Activated T-cell treated with anti-CD3 and anti-CD28 coated beads, Interleukin-2, amount 50 U/mL, for 72 hours (primary cell): ENCODE results near the gene PTGER1. TPM values are rescaled to one million over a fixed set of nuclear protein-coding genes. Genes with fewer than 3 reads are reported as not detected.
A peak's percentile ranks its signal among the peaks of the same experiment; 100 is the strongest.
"Not testable (repeated sequence)": the region's sequence is repeated elsewhere in the genome, so short reads cannot be mapped to it uniquely, and the experiment has no call there.

ENCODE experiments used
- ATAC-seq, 2 donors: fragments of 150-1000 bp; cut with Tn5 transposase; replicated peaks in 1 of 2; 2 replicates each; pipeline ENCODE4 v1.10.0; 2021; ENCODE audit warnings: moderate library complexity in 2 of 2, mild to moderate bottlenecking in 1 of 2
- DNase-seq, 2 donors: peaks; one replicate each; pipeline ENCODE4 v3.0.0; 2021 to 2022; ENCODE audit warnings: mixed read lengths in 1 of 2
- H3K27ac Mint-ChIP-seq: one replicate; pipeline ENCODE4 v1.8.0; 2022; ENCODE audit warnings: mild to moderate bottlenecking, moderate library complexity, mixed read lengths
- H3K27me3 Mint-ChIP-seq: one replicate; pipeline ENCODE4 v1.8.0; 2022; ENCODE audit warnings: low read depth, mixed read lengths
- H3K36me3 Mint-ChIP-seq, 2 donors: one replicate each; pipeline ENCODE4 v1.8.0; 2022; ENCODE audit warnings: mixed read lengths in 2 of 2, mild to moderate bottlenecking in 1 of 2; ENCODE audit not compliant: insufficient read depth in 2 of 2
- H3K4me1 Mint-ChIP-seq: one replicate; pipeline ENCODE4 v1.8.0; 2022; ENCODE audit warnings: low read depth, mixed read lengths
- H3K4me3 Mint-ChIP-seq, 2 donors: one replicate each; pipeline ENCODE4 v1.8.0; 2022; ENCODE audit warnings: mild to moderate bottlenecking in 2 of 2, mixed read lengths in 2 of 2, moderate library complexity in 2 of 2
- H3K9me3 Mint-ChIP-seq, 2 donors: one replicate each; pipeline ENCODE4 v1.8.0; 2022; ENCODE audit warnings: mixed read lengths in 2 of 2
- total RNA-seq, 2 donors: library from RNA; stranded (reverse); gene quantifications; one replicate each; pipeline ENCODE4 v1.2.3, GENCODE V29; 2022

PTGER1 gene
- total RNA-seq, 2 donors from 2014 or later: 0.38 to 0.39 TPM

- Mint-ChIP-seq H3K4me3 (no peak overlapping the region), H3K27ac (no peak overlapping the region), H3K27me3 (peaks cover 17% of the 10 kb centered on the region), H3K4me1 (peaks cover 40% of the 10 kb centered on the region), H3K9me3 (no peaks in the 10 kb centered on the region), H3K36me3 (no peaks in the 10 kb centered on the region)
- no peak for DNase-seq
- no peak for ATAC-seq
Observed at GRCh38 chr19:14476327-14476672, 1.1 kb upstream of the PTGER1 start.

DNA sequence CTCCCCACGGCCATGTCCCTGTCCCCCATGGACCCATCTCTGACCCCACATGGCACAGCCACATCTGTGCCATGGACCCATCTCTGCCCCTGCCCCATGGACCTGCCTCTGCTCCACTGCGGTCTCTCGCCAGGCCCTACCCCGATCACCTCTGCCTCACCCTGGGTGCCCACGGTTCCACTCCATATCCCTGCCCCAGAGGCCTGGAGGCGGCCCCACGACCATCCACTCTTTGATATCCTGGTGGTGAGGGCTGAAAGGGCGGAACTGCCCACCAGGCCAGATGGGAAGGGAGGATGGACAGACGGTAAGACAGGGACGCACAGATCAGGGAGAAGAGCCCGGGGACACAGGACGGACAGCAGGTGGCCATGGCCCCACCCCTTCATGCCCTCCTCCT is 327 bp downstream of the PTGER1 start:
- H3K36me3 Mint-ChIP-seq: no peaks in the 10 kb centered on the region
- peaks cover 17% of the 10 kb centered on the region for H3K27me3 Mint-ChIP-seq
- ATAC-seq (no peak), DNase-seq (no peak)
- peak overlapping the region; percentile 66 to 67 for H3K4me3 Mint-ChIP-seq
- H3K27ac Mint-ChIP-seq: no peak overlapping the region
- no peaks in the 10 kb centered on the region for H3K9me3 Mint-ChIP-seq
- H3K4me1 Mint-ChIP-seq: peaks cover 36% of the 10 kb centered on the region

DNA sequence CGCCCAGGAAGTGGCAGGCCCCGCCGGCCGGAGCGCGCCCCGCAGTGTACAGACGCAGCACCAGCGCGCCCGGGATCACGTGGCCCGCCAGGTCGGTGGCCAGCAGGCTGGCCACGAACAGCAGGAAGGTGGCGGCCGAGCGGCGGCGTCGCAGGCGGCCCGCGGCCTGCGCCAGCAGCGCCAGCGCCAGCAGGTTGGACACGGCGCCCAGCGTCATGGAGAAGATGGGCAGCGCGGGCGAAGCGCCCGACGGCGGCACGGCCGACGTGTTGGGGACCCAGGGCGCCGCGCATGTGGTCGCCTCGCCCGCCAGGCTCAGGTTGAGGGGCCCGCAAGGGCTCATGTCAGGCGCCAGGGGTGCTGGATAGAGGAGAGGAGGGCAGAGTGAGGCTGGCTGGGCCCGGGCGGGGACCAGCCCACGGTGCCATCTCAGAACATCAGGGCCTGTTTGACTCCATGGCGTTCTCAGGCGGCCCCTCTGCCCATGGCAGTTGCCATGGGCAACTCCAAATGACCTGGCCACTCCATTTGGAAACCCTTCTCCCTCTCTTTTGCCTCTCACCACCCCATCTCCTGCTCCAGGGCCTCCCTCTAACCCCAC is 1.1 kb downstream of the PTGER1 start:
- H3K9me3 Mint-ChIP-seq: no peaks in the 10 kb centered on the region
- peaks cover 36% of the 10 kb centered on the region for H3K4me1 Mint-ChIP-seq
- no peaks in the 10 kb centered on the region for H3K36me3 Mint-ChIP-seq
- peak in 1 of 2 donors; percentile 17 for DNase-seq
- peaks cover 17% of the 10 kb centered on the region for H3K27me3 Mint-ChIP-seq
- H3K4me3 Mint-ChIP-seq: peak overlapping the region; percentile 66 to 67
- no peak overlapping the region for H3K27ac Mint-ChIP-seq
- no peak for ATAC-seq

DNA sequence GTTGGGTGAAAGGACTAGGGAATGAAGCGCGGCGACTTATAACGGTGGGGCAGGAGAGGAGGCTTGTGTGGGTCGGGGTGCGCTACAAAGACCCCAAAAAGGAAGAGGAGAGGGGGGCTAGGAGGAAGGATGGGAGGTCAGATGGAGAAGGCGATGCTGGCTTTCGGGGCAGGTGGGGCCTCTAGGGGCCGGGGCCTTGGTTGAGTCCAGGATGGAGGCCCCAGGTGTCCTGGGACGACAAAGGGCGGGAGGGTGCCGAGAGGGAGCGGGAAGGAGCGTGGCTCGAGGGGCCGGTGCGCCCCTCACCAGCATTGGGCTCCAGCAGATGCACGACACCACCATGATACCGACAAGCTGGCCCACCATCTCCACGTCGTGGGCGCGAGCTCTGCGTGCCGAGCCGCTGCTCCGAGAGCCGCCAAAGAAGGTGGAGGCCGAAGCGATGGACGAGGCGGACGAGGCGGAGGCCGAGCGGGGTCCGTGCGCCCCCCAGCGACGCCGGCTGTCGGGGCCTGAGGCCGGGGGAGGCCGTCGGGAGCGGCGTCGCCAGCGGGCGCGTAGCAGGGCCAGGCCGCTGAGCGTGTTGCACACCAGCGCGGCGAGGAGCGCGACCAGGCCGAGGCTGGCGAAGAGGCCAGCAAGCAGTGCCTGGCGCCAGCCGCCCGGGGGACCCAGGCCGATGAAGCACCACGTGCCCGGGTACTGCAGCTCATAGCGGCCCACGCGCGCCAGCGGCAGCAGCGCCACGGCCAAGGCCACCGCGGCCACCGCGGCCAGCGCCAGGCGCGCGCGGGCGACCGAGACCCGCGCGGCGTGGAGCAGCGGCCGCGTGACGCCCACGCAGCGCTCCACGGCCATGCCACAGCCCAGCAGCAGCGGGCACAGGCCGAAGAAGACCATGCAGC is 1.8 kb downstream of the PTGER1 start:
- peaks cover 2% of the 10 kb centered on the region in 2 donors for H3K36me3 Mint-ChIP-seq
- H3K4me1 Mint-ChIP-seq: peaks cover 36% of the 10 kb centered on the region
- ATAC-seq (no peak), DNase-seq (peak in 1 of 2 donors; percentile 17)
- no peak overlapping the region for H3K27ac Mint-ChIP-seq
- no peaks in the 10 kb centered on the region for H3K9me3 Mint-ChIP-seq
- H3K27me3 Mint-ChIP-seq: peaks cover 17% of the 10 kb centered on the region
- peak overlapping the region; percentile 70 for H3K4me3 Mint-ChIP-seq

DNA sequence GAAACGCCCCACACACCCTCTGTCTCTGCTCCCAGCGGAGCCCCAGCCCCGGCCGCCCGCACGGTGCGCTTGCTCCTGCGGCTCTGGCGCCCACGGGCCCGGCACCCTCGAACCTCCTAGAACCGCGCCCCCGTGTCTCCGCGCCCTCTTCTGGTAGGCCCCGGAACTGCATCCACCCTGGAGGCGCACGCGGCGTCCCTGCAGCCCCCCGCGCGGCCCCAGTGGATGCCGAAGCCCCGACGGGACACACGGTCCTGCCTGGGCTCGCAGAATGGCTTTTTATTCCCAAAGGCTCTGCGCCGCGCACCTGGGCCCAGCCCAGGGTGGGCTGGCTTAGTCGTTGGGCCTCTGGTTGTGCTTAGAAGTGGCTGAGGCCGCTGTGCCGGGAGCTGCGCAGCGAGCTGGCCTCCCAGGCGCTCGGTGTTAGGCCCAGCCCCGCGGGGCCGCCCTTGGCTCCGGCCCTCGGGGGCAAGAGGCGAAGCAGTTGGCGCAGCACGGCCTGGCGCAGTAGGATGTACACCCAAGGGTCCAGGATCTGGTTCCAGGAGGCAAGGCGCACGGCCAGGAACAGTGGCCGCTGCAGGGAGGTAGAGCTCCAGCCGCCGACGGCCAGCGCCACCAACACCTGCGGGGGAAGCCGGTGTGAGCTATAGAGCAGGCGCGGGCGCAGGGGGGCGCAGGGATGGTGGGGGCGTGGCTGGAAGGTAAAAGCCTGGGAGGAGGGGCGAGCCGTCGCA is 2.8 kb downstream of the PTGER1 start:
- peak; percentile 88 to 89 for DNase-seq
- H3K27me3 Mint-ChIP-seq: peaks cover 17% of the 10 kb centered on the region
- peaks cover 2 to 4% of the 10 kb centered on the region in 2 donors for H3K36me3 Mint-ChIP-seq
- H3K27ac Mint-ChIP-seq: no peak overlapping the region
- peak overlapping the region; percentile 70 for H3K4me3 Mint-ChIP-seq
- no peaks in the 10 kb centered on the region for H3K9me3 Mint-ChIP-seq
- H3K4me1 Mint-ChIP-seq: peaks cover 36% of the 10 kb centered on the region
- ATAC-seq: peak; percentile 59 to 60

GRCh38 chr19:14471436-14472187 is 3.5 kb downstream of the PTGER1 start:
- peaks cover 17% of the 10 kb centered on the region for H3K27me3 Mint-ChIP-seq
- ATAC-seq (no peak), DNase-seq (no peak)
- H3K27ac Mint-ChIP-seq: no peak overlapping the region
- peak overlapping the region in 1 of 2 donors; percentile 22 for H3K4me3 Mint-ChIP-seq
- H3K36me3 Mint-ChIP-seq: peaks cover 2 to 6% of the 10 kb centered on the region in 2 donors
- peaks cover 34% of the 10 kb centered on the region for H3K4me1 Mint-ChIP-seq
- no peaks in the 10 kb centered on the region for H3K9me3 Mint-ChIP-seq

DNA sequence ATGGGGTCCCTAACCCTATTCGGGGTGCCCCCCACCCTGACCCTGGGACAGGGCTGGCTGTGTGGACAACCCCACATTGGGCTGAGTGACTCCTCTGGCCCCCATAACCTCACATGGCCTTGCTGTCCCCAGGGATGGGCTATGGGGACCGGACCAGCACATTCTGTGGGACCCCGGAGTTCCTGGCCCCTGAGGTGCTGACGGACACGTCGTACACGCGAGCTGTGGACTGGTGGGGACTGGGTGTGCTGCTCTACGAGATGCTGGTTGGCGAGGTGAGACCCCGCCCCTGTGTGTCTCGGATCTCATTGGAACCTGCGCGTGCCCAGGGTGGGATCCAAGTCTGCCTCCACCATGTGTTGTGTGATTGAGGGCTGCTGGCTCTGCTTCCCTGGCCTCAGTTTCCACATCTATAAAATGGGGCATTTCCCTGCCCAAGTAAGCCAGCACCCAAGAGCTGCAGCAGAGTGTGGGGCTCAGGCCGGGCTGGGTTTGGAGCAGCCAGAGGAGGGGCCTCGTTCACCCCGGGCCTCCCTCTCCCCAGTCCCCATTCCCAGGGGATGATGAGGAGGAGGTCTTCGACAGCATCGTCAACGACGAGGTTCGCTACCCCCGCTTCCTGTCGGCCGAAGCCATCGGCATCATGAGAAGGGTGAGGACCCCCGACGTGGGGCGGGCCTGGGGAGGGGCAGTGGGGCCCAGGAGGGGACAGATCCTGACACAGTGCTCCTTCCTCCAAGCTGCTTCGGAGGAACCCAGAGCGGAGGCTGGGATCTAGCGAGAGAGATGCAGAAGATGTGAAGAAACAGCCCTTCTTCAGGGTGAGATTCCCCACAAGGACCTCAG is 4.9 kb downstream of the PTGER1 start:
- Mint-ChIP-seq H3K4me1 (peaks cover 21% of the 10 kb centered on the region), H3K4me3 (no peak overlapping the region), H3K36me3 (peaks cover 2 to 8% of the 10 kb centered on the region in 2 donors), H3K9me3 (no peaks in the 10 kb centered on the region), H3K27me3 (peaks cover 17% of the 10 kb centered on the region), H3K27ac (no peak overlapping the region)
- ATAC-seq (no peak), DNase-seq (no peak)

DNA sequence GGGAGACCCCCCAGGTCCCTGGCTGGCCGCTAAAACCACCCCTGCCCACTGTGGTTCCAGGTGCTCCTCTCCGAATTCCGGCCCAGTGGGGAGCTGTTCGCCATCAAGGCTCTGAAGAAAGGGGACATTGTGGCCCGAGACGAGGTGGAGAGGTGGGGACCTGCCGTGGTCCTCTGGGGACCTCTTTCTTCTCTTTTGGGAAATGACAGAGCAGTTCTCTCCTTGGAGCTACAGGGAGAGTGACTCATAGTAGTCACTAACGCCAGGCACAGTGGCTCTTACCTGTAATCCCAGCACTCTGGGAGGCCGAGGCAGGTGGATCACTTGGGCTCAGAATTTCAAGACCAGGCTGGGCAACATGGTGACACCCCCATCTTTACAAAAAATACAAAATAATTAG is 7.3 kb downstream of the PTGER1 start:
- Mint-ChIP-seq H3K27me3 (peaks cover 3% of the 10 kb centered on the region), H3K4me1 (peaks cover 5% of the 10 kb centered on the region), H3K27ac (no peak overlapping the region), H3K9me3 (no peaks in the 10 kb centered on the region), H3K4me3 (no peak overlapping the region), H3K36me3 (peaks cover 2 to 11% of the 10 kb centered on the region in 2 donors)
- ATAC-seq (no peak), DNase-seq (no peak)

GRCh38 chr19:14467391-14467790 is 7.8 kb downstream of the PTGER1 start:
- Mint-ChIP-seq H3K4me1 (peaks cover 1% of the 10 kb centered on the region), H3K27ac (no peak overlapping the region), H3K36me3 (peaks cover 2 to 13% of the 10 kb centered on the region in 2 donors), H3K4me3 (no peak overlapping the region), H3K27me3 (no peaks in the 10 kb centered on the region), H3K9me3 (no peaks in the 10 kb centered on the region)
- no peak for ATAC-seq
- no peak for DNase-seq

DNA sequence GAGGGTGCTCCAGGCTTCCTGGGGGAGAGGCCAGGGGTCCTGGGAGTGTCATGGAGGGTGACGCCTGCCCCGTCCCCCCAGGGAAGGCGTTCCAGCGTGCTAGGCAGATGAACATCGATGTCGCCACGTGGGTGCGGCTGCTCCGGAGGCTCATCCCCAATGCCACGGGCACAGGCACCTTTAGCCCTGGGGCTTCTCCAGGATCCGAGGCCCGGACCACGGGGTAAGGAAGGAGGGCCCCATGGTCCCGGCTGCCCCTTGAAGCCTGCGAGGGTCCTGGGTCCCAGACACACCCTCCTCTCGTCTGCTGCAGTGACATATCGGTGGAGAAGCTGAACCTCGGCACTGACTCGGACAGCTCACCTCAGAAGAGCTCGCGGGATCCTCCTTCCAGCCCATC is 11.4 kb downstream of the PTGER1 start:
- DNase-seq (no peak), ATAC-seq (no peak)
- Mint-ChIP-seq H3K27me3 (no peaks in the 10 kb centered on the region), H3K4me3 (no peak overlapping the region), H3K36me3 (peaks cover 6 to 21% of the 10 kb centered on the region in 2 donors), H3K27ac (no peak overlapping the region), H3K4me1 (no peaks in the 10 kb centered on the region), H3K9me3 (no peaks in the 10 kb centered on the region)

GRCh38 chr19:14462401-14462800 is 12.8 kb downstream of the PTGER1 start:
- H3K4me3 Mint-ChIP-seq, DNase-seq, H3K27ac Mint-ChIP-seq, ATAC-seq, H3K27me3 Mint-ChIP-seq, H3K4me1 Mint-ChIP-seq, H3K9me3 Mint-ChIP-seq: not testable (repeated sequence)
- peaks cover 6 to 19% of the 10 kb centered on the region in 2 donors for H3K36me3 Mint-ChIP-seq

DNA sequence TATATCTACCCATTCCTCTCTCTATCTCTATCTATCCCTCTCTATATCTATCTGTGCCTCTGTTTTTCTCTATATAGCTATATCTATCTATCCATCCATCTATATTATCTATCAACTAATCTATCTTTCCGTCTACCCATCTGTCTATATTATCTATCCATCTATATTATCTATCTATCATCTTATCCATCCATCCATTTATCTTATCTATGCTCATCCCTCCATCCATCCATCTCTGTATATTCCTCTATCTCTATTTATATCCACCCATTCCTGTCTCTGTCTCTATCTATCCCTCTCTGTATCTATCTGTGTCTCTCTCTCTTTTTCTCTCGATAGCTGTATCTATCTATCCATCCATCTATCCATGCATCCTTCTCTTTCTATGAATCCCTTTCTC is 14.2 kb downstream of the PTGER1 start:
- Mint-ChIP-seq H3K9me3 (no peaks in the 10 kb centered on the region), H3K27ac (peak overlapping the region; percentile 68), H3K27me3 (no peaks in the 10 kb centered on the region), H3K36me3 (peaks cover 7 to 16% of the 10 kb centered on the region in 2 donors), H3K4me3 (no peak overlapping the region), H3K4me1 (no peaks in the 10 kb centered on the region)
- DNase-seq (no peak), ATAC-seq (no peak)
